Esophagus muscularis mucosa (tissue), 4 donors: ENCODE measurements around the gene TMC1. TPM values are rescaled to one million over a fixed set of nuclear protein-coding genes. Genes with fewer than 3 reads are reported as not detected.

Experiments used
- DNase-seq: peaks from one replicate; pipeline ENCODE4 v3.0.0-alpha.2; 2017; ENCODE audit errors: extremely low spot score
- H3K27ac ChIP-seq, 4 donors: fragments of 200-600 bp; sonication (generic); replicated peaks in 1 of 4; 1 replicate in 3 of 4; 2 replicates in 1 of 4; pipeline ENCODE4 v1.5.1; 2016 to 2019; ENCODE audit warnings: mild to moderate bottlenecking in 1 of 4
- H3K27me3 ChIP-seq, 4 donors: fragments of 200-600 bp; sonication (generic); one replicate each; pipeline versions ENCODE4 v1.5.1 to v1.6.0; 2016 to 2019
- H3K36me3 ChIP-seq, 4 donors: fragments of 200-600 bp; sonication (generic); one replicate each; pipeline ENCODE4 v1.5.1; 2016 to 2019
- H3K4me1 ChIP-seq, 4 donors: fragments of 200-600 bp; sonication (generic); one replicate each; pipeline ENCODE4 v1.5.1; 2016 to 2019
- H3K4me3 ChIP-seq, 4 donors: fragments of 200-600 bp; sonication (generic); 1 replicate in 2 of 4; 2 replicates in 2 of 4; pipeline ENCODE4 v1.5.1; 2016 to 2019; ENCODE audit warnings: mild to moderate bottlenecking in 4 of 4, moderate library complexity in 1 of 4
- H3K9me3 ChIP-seq, 4 donors: fragments of 200-600 bp; sonication (generic); 1 replicate in 3 of 4; 2 replicates in 1 of 4; pipeline ENCODE4 v1.5.1; 2016 to 2019
- CTCF ChIP-seq, 3 experiments: fragments of 200-600 bp in 2 of 3; fragments of 450-650 bp in 1 of 3; sonication (generic) in 2 of 3; IDR thresholded peaks; one replicate each; pipeline ENCODE4 v1.5.1; 2017 to 2019; ENCODE audit warnings: antibody characterized with exemption in 3 of 3, mild to moderate bottlenecking in 2 of 3, moderate library complexity in 1 of 3
- EP300 ChIP-seq: sonication (generic); formaldehyde crosslinking; IDR thresholded peaks from one replicate; pipeline ENCODE4 v1.6.1; 2017; ENCODE audit warnings: antibody characterized with exemption
- POLR2A ChIP-seq: fragments of 450-650 bp; IDR thresholded peaks from one replicate; pipeline ENCODE4 v1.6.1; 2017; ENCODE audit warnings: antibody characterized with exemption, moderate library complexity, mild to moderate bottlenecking, low read depth
- POLR2AphosphoS5 ChIP-seq, 2 donors: sonication (generic); formaldehyde crosslinking; IDR thresholded peaks; one replicate each; pipeline ENCODE4 v1.6.1; 2017; ENCODE audit warnings: antibody characterized with exemption in 2 of 2
- WGBS: methylation state at CpG from one replicate; pipeline ENCODE4 v1.1.5; 2018; 5-methylcytosine and 5-hydroxymethylcytosine counted together
- intact Hi-C: fragments of 100-400 bp; cut with DNase I; formaldehyde crosslinking; loops from one replicate; pipeline ENCODE4 v1.15.1; 2023
- total RNA-seq, 4 donors: library from RNA; depleted of rRNA; stranded (reverse); fragments of >200 nt; gene quantifications; one replicate each; pipeline versions ENCODE4 v1.1.0 to v1.2.1, GENCODE V29; 2016

TMC1 gene
- total RNA-seq, 4 donors from 2014 or later, result not detected

- H3K36me3 ChIP-seq, result no peaks in the 10 kb centered on the region
- H3K27ac ChIP-seq, result no peak overlapping the region
- H3K4me3 ChIP-seq, result no peak overlapping the region
- 73% methylated on average over 1 of the region's 1 CpG for WGBS
- H3K9me3 ChIP-seq, result peaks cover 0 to 10% (median 6%) of the 10 kb centered on the region in 4 donors
- DNase-seq, result no peak
- peaks cover 0 to under 1% (median 0%) of the 10 kb centered on the region in 4 donors for H3K4me1 ChIP-seq
- no peaks in the 10 kb centered on the region for H3K27me3 ChIP-seq
- intact Hi-C loops, result no loop called here
- TF ChIP-seq POLR2AphosphoS5 (IDR thresholded peaks at IDR 0.05), result no peak
- no peak for TF ChIP-seq POLR2A
- TF ChIP-seq CTCF (IDR thresholded peaks at IDR 0.05), result no peak
- no peak for TF ChIP-seq EP300
Observed at GRCh38 chr9:72533322-72533721, 11.9 kb downstream of the TMC1 start.

- 74% methylated on average over 4 of the region's 4 CpGs for WGBS
- intact Hi-C loops, result no loop called here
- Histone ChIP-seq H3K27ac (no peak overlapping the region), H3K4me3 (no peak overlapping the region), H3K27me3 (no peaks in the 10 kb centered on the region), H3K36me3 (no peaks in the 10 kb centered on the region), H3K4me1 (no peaks in the 10 kb centered on the region), H3K9me3 (peaks cover 0 to 10% (median 6%) of the 10 kb centered on the region in 4 donors)
- no peak for DNase-seq
- TF ChIP-seq POLR2AphosphoS5 (IDR thresholded peaks at IDR 0.05), result no peak
- no peak for TF ChIP-seq CTCF (IDR thresholded peaks at IDR 0.05)
- no peak for TF ChIP-seq POLR2A
- no peak for TF ChIP-seq EP300
Observed at GRCh38 chr9:72534931-72535330, 13.5 kb downstream of the TMC1 start.

- no peaks in the 10 kb centered on the region for H3K27me3 ChIP-seq
- intact Hi-C loops, result no loop called here
- DNase-seq, result no peak
- no peak overlapping the region for H3K27ac ChIP-seq
- H3K9me3 ChIP-seq, result no peaks in the 10 kb centered on the region
- no peaks in the 10 kb centered on the region for H3K36me3 ChIP-seq
- H3K4me3 ChIP-seq, result no peak overlapping the region
- TF ChIP-seq POLR2AphosphoS5 (IDR thresholded peaks at IDR 0.05) (no peak), POLR2A (no peak), EP300 (no peak)
- no peaks in the 10 kb centered on the region for H3K4me1 ChIP-seq
Observed at GRCh38 chr9:72537011-72537545, 15.7 kb downstream of the TMC1 start.

GRCh38 chr9:72537671-72538070, 16.3 kb downstream of the TMC1 start:
- TF ChIP-seq POLR2A (no peak), EP300 (no peak), POLR2AphosphoS5 (IDR thresholded peaks at IDR 0.05) (no peak), CTCF (IDR thresholded peaks at IDR 0.05) (no peak)
- Histone ChIP-seq H3K4me1 (no peaks in the 10 kb centered on the region), H3K27me3 (no peaks in the 10 kb centered on the region), H3K36me3 (no peaks in the 10 kb centered on the region), H3K9me3 (no peaks in the 10 kb centered on the region), H3K4me3 (no peak overlapping the region), H3K27ac (no peak overlapping the region)
- no peak for DNase-seq
- intact Hi-C loops, result no loop called here
- 89% methylated on average over 1 of the region's 1 CpG for WGBS

- DNase-seq, result no peak
- Histone ChIP-seq H3K36me3 (no peaks in the 10 kb centered on the region), H3K27me3 (no peaks in the 10 kb centered on the region), H3K27ac (no peak overlapping the region), H3K9me3 (no peaks in the 10 kb centered on the region), H3K4me3 (no peak overlapping the region), H3K4me1 (no peaks in the 10 kb centered on the region)
- WGBS, result 96% methylated on average over 4 of the region's 4 CpGs
- intact Hi-C loops, result no loop called here
- TF ChIP-seq EP300 (no peak), CTCF (IDR thresholded peaks at IDR 0.05) (no peak), POLR2AphosphoS5 (IDR thresholded peaks at IDR 0.05) (no peak), POLR2A (no peak)
Observed at GRCh38 chr9:72538921-72539702, 17.7 kb downstream of the TMC1 start.
